Glomerular endothelial cell (primary cell): ENCODE measurements around the gene NCKAP5. TPM values are rescaled to one million over a fixed set of nuclear protein-coding genes. Genes with fewer than 3 reads are reported as not detected.
"Not testable (repeated sequence)": the region's sequence is repeated elsewhere in the genome, so short reads cannot be mapped to it uniquely, and the experiment has no call there.

ENCODE experiments used
- DNase-seq: peaks from one replicate; pipeline ENCODE4 v3.0.0-alpha.2; 2011; ENCODE audit warnings: low read depth, low spot score; ENCODE audit errors: extremely low read depth
- total RNA-seq: library from RNA; depleted of rRNA; stranded (reverse); fragments of >200 nt; gene quantifications from 2 replicates; pipeline ENCODE4 v1.2.3, GENCODE V29; 2015

The NCKAP5 gene
- total RNA-seq, 1 donor from 2014 or later, result 6.8 TPM

DNA sequence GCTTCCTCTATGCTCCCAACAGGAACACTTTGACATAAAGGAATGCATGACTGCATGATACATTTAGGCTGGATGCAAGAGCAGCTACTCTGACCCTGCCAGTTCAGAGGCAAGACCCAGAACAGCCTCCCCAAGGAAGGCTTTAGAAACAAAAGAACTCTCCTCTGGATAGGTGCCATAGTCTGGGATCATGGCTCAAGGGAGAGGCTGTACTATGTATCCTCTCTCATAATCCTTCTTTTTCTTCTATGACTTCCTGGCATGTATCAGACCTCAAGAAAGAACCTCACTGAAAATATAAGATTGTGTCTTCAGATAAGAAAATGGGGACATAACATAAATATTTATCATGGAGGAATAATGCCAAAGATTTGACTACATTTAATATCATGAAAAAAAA is 704.3 kb downstream of the NCKAP5 start:
- DNase-seq, result no peak

DNA sequence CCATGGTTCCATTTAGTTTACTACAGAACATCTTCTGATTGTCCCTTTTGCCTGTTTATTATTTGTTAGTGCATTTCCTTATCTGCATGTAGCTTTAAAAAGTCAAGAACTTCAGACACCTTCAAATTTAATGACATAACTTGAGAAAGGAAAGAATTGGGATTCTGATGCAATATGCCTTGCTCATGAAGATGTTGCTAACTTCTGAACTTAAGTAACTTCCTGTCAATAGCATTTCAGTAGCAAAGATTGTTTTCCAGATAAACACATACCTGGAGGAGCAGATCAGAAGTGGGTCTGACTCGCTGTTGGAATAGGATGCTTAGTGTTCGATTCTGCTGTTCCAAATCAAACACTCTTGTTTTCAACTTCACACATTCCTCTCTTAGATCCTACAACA is 708.0 kb downstream of the NCKAP5 start:
- no peak for DNase-seq

DNA sequence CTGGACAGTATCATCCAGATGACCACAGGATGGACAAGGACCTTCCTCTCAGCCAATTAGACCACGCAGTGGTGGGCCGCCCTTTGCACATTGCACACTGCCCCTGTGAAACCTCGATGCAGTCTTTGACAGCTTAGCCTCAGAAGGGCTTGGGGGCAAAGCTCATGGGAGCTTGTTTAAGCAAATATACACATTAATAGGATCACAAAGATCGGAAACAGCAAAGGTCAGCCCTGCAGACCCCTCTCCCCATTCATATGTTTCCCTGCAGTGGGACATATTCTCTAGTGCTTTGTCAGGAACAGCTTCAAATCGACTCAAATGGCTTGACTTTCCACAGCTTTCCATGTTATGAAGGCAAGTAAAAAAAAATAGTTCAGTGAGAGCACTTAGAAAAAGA is 708.7 kb downstream of the NCKAP5 start:
- DNase-seq, result no peak

DNA sequence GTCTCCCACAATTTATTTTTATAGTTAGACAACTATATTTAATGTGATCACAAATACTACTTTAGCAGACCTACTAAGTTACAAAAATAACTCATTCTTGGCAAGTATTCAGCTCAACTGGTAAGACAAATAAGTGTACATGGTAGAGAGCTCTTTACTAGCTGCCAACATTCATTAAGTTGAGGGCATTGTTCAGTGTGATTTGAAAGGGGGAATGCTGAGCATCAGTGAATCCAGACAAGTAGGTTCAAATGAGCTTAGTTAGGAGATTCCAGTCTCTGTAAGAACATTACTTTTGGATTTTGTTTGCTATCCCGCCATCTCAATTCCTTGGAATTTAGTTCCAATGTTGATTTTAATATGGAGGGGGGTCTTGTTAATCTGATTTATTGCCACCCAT is 710.9 kb downstream of the NCKAP5 start:
- DNase-seq, result no peak

DNA sequence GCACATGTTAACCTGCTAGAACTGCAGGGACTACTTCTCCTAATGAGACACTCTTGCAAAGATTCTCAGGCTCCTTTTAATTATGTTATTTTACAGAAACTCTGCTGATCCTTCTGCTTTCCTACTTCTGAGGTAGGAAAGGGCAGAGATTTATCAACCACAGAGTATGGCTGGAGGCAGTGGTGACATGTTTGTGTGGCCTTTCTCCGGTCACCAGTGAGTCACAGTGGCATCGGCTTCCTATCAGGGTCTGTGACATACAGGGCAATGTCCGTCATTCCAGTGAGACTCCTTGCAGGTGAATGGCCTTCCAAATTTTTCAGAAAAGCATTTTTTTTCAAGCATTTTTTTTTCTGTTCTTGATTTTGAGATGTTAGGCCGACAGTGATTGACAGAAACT is 717.6 kb downstream of the NCKAP5 start:
- no peak for DNase-seq

DNA sequence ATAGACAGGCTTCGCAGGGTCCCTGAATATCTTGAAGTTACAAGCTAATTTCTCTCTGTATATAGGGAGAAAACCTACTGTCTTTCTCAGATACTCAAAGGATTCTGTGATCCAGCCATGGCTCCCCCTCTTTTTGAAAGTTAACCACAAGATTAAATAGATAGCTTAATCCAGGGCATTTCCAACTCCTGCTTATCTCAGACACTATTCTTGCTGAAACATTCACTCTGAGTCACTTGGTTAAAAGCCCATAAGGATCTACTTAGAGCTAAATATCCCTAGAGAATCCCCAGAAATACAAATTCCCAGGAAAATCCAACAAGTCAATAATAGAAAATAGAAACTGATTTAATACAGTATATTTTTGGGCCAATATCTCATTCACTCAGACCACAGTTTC is 719.1 kb downstream of the NCKAP5 start:
- DNase-seq, result no peak

DNA sequence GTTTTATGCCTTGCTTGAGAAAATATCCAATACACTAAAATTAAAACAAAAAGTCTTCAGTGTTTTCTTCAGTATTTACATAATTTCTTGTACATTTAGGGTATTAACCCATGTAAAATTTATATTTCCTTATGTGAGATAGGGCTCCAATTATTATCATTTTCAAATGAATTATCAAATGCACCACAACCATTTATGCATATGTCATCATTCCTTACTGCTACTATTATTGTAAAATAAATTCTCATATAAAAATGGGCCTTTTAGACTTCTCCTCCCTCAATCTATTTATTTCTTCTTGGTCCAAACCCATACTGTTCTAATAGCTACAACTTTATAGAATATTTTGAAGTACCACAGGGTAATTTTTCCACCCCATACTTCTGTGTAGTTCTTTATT is 722.9 kb downstream of the NCKAP5 start:
- no peak for DNase-seq

DNA sequence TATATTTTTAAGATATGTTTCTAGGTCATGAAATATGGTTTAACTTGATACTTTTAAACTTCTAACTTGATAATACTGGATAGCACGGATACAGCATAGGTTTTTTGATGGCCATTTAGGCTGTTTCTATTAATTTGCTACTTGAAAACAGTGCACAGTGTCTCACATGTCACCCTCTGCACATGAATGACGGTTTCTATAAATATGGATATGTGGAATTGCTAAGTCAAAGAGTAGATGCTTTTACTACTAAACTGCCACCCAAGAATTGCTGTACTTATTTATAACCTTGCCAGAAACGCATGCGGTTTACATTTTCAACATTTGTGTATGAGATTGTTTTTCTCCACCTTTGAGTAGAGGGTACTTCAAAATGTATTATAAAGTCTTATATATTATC is 723.7 kb downstream of the NCKAP5 start:
- DNase-seq, result no peak

DNA sequence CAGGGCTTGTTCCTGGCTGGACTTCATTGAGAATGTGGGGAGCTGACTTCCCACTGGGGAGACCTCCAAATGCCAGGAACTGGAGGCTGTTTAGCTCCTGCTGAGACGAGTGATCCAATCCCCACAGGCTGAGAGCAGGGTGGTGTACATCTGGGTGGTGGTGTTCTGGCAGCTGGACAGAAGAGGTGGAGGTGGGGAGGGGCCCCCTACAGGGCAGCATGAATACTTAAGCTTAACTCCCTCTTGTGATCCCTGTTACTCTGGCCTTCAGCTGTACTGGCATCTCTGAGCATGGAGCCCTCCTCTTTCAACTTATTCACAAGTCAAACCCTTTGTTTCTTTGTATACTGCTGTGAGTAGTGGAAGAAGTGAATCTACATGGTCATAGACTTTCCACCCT is 730.5 kb downstream of the NCKAP5 start:
- DNase-seq, result no peak

DNA sequence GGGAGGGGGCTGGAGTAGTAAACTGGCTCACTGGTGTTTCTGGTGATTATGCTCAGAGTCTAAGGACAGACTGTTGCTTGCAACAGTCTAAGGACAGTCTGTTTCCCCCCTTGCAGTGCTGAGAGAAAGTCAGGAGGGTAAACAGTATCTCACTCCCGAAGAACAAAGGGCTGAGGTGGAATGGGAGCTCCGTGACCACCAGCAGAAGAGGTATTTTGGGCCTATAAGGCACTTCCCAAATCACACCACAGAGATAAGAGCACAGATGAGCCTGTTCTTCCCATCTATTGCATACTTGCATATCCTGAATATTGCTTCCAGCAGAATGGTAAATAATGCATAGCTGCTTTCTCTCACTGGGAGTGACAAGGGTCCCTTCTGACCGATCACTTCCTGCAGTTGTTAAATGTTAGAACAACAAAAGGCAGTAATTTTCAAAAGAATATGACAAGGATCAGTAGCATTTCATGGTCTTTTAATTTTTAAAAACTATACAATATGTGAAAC is 737.9 kb downstream of the NCKAP5 start:
- no peak for DNase-seq

DNA sequence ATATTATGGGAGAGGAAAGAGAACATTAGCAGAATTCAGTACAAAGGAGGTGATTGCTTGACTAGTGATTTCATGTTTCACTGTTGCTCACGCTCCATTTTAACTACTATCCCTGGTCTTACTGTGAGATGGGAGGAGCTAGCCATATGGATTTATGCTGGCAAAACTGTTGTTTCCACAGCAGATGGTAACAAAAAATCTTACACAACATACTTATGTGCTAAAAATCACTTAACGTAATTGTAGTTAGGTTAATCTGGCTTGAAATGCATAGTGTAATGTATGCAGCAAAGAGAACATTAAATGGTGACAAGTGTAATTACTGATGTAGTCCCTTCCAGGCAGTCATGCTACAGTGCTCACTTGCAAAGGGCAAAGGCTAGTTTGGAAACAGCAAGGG is 742.7 kb downstream of the NCKAP5 start:
- DNase-seq, result no peak

DNA sequence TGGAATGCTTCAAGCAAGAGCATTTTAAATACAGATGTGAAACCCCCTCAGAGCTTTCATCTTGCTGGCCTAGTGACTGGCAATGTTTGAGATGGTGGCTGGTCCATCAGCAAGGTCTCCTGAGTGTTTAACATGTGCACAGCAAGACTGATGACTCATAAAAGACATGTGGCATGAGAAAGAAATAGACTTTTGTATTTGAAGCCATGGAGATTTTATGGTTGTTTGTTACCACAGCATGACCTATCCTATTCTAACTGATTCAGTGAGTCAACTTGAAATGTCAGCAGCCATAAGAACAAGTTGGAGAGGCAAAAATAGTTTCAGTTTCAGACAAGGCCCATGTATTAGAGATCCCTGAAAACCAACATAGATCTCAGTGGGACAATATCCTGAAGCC is 743.5 kb downstream of the NCKAP5 start:
- DNase-seq, result no peak

DNA sequence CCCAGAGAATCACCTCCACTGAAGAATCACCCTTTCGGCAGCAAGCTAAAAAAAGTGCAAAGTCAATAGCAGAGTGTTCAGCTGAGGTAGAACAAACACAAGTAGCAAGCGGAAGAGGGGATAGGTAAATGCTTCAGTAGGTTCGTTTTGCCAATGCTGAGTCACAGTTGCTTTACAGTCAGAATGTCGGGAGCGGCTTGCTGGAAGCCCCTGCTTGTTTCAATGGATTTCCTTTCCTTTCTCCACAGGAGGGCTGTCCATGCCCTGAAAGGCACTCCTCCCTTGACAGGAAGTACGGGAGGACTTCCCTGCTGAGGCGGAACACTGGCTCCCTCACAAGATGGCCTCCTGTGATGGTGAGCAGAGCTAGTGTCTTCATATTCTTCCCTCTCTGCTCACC is 752.0 kb downstream of the NCKAP5 start:
- DNase-seq, result no peak

DNA sequence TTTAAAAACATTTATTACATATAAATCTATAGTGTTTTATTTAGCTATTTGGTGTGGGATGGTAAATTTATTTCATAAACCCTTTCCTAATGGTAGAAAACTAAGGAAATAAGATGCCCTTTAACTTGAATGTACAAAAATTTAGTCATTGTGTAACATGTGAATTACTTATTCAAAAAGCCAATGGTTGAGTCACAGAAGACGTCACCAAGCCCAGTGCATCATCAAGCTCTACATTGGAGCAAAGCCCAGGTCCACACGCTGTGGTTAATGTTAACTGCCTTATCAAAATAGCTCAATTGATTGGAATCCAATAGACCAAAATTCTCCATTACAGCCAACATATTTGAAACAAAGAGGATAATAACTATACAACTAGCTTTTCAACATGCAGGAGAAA is 752.7 kb downstream of the NCKAP5 start:
- DNase-seq, result no peak

DNA sequence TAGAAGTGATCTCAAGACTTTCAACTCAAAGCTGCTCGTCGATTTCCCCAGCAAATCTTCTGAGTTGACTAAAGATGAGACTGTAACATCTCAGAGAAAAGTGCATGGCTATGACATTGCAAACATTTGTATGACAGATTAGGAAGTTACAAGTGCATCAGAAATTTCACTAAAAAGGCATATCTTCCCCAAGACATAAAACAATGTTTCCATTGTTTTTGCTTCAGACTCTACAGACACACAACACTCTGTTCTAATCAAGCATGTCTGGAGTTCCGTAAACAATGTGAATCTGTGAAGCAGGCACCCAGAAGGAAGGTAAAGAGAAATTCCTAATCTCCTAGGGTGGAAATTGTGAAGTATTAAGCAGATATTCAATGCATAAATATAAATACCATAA is 753.6 kb downstream of the NCKAP5 start:
- DNase-seq, result no peak

DNA sequence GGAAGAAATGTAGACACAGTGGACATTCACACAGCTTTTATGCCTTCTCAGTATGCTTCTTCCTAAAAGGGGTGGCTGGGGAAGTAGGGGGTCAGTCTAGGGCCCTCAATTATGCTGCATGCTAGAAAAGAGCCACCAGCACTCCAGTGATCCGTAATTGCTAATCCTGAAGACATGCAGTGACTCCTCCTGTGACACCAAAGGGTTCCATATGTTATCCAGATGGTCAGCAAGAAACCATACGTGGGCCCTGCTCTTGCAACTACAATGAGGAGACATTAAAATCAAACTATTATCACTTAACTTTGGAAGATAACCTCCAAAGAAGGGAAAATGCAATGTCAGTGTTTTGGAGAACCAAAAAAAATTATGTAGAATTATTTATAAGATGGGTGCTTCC is 754.8 kb downstream of the NCKAP5 start:
- DNase-seq, result no peak

DNA sequence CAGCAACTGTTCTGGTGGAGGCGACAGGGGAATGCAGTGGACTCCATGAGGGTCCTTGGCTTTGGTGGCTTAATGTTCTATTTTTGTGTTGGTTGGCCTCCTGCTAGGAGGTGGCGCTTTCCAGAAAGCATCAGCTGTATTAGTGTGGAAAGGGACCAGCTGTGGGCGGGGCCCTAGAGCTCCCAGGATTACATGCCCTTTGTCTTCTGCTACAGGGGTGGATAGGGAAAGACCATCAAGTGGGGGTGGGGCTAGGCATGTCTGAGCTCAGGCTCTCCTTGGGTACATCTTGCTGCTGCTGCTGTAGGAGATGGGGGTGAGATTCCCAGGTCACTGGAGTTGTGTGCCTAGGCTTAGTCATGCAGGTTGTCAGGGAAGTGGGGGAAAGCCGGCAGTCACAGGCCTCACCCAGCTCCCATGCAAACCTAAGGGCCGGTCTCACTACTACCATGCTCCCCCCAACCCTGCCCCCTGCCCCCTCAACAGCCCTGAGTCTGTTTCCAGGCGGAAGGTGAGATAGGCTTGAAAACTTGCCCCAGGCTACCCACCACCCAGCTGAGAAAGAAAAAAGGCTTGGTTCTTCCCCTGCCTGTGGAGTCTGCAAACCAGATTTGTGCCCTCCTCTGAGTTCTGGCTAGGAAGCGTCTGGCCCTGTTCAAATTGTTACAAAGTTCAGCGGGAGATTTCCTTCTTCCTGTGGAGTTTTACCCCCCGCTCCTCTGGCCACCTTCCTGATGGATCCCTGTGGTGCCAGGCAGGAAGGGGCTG is 756.9 kb downstream of the NCKAP5 start:
- DNase-seq, result no peak

DNA sequence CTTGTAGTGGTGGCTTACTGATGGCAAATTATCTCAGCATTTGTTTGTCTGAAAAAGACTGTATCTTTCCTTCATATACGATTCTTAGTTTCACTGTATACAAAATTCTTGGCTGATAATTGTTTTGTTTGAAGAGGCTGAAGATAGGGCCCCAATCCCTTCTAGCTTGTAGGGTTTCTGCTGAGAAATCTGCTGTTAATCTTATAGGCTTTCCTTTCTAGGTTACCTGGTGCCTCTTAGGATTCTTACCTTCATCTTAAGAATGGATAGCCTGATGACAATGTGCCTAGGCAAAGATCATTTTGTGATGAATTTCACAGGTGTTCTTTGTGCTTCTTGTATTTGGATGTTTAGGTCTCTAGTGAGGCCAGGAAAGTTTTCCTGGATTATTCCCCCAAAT is 758.3 kb downstream of the NCKAP5 start:
- not testable (repeated sequence) for DNase-seq

DNA sequence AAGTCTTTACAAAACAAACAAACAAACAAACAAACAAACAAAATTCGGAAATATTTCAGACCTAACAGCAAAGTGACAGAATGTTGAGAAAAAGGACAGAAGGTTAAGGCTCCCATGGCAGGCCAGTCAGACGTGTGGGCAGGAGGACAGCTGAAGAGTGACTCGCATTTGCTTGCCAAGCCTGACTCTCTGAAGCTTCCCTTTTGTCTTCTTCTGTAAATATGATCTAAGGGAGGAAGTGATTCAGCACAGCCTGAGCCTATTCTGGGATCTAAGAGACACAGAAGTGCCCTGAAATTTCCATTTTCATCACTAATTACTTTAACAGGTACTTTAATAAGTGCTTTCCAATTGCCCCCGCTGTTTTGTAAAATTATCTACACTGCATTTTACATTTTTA is 764.2 kb downstream of the NCKAP5 start:
- no peak for DNase-seq

DNA sequence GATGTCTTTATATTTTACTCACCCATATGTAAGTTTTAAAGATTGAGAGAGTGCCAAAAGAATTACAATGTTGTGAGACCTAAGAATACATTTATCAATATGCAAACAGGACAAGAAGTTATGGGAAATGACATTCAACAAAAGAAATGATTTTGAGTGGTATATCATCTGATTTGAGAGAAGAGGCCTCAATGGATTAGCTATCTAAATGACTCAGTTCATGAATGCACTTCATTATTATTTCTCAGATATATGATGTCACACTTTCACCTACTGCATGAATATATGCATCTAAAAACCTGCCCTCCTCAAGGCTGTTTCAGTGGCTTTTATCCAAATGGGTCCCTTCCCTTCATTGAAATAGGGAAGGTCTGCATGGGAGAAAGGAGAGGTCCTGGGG is 769.9 kb downstream of the NCKAP5 start:
- DNase-seq, result no peak

DNA sequence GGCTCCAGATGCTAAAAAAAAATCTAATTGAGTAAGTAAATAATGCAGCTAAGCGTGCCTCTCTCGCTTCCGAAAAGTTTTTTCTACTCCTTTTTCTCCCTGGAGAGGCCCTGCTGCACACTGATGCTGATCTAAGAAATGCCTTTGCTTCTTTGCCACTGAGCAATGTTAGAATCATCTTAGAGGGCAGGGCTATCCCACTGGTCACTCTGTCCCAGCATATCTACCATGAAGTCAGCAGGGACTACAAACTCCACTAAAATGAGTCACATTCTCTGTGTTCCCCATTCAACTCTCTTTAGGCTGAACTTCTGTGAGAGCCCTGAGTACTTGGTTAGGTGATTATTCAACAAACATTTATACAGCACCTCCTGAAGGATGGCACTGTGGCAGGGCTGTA is 770.7 kb downstream of the NCKAP5 start:
- DNase-seq, result no peak

DNA sequence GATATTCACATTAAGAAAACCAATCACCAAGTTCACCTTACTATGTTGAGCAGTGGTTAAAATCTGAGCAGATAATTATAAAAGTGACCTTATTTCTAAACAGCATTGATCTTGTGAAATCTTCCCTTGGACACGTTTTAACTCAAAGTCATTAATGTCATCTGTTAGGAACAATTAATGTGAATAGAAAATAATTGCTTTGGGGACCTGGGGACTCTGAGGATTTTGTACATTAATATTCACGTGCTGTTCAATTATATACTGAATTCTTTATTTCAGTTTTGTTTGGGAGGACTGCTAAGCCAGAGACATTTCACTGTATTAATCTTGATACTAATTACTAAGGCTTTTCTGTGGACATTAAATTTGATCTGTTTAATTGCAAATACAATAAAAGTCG is 771.2 kb downstream of the NCKAP5 start:
- no peak for DNase-seq

DNA sequence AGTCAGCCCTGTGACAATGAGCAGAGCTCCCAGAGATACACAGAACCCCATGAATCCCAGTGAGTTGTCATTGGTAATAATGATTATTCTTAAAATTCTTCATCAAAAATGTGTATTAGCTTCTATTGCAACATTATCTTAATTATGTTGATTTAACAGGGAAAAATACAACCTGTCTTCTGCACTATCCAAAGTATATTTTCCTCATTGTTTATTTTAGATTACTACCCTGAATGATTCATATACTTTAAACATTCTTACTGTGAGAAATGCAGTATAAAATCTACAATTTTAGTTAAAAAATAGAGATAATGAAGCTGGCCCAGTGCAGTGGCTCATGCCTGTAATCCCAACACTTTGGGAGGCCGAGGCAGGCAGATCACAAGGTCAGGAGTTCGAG is 773.0 kb downstream of the NCKAP5 start:
- no peak for DNase-seq
